HUDEP-2 (cell line): ENCODE measurements around the gene C10orf143.
A peak's percentile ranks its signal among the peaks of the same experiment; 100 is the strongest.

Experiments used
- DNase-seq, 76 experiments: peaks; one replicate each; lab custom pipeline; 2025; ENCODE audit not compliant: unreplicated experiment in 76 of 76; lab: John Stamatoyannopoulos, UW

Gene C10orf143

GRCh38 chr10:130061760-130062159 is 48.9 kb downstream of the C10orf143 start:
- no peak for DNase-seq

- no peak for DNase-seq
Observed at GRCh38 chr10:130054021-130054420, 56.6 kb downstream of the C10orf143 start.

GRCh38 chr10:130053561-130053960 is 57.1 kb downstream of the C10orf143 start:
- no peak for DNase-seq

GRCh38 chr10:130052193-130052592 is 58.4 kb downstream of the C10orf143 start:
- DNase-seq: no peak

- no peak for DNase-seq
Observed at GRCh38 chr10:130050721-130051120, 59.9 kb downstream of the C10orf143 start.

GRCh38 chr10:130049987-130050386 is 60.6 kb downstream of the C10orf143 start:
- no peak for DNase-seq

- DNase-seq: no peak
Observed at GRCh38 chr10:130049244-130049643, 61.4 kb downstream of the C10orf143 start.

- DNase-seq: no peak
Observed at GRCh38 chr10:130048081-130048480, 62.5 kb downstream of the C10orf143 start.

- DNase-seq: no peak
Observed at GRCh38 chr10:130047336-130047735, 63.3 kb downstream of the C10orf143 start.

GRCh38 chr10:130046591-130046990 is 64.0 kb downstream of the C10orf143 start:
- DNase-seq: no peak

- no peak for DNase-seq
Observed at GRCh38 chr10:130045801-130046321, 64.8 kb downstream of the C10orf143 start.

- peak in 4 of 76 experiments; percentile 1 to 3 (median 2) for DNase-seq
Observed at GRCh38 chr10:130045091-130045652, 65.5 kb downstream of the C10orf143 start.

GRCh38 chr10:130044067-130045061 is 66.3 kb downstream of the C10orf143 start:
- DNase-seq: no peak

- no peak for DNase-seq
Observed at GRCh38 chr10:130043491-130043890, 67.1 kb downstream of the C10orf143 start.

- DNase-seq: no peak
Observed at GRCh38 chr10:130042381-130042780, 68.2 kb downstream of the C10orf143 start.

GRCh38 chr10:130041451-130042371 is 68.9 kb downstream of the C10orf143 start:
- DNase-seq: no peak

GRCh38 chr10:130040817-130041330 is 69.8 kb downstream of the C10orf143 start:
- no peak for DNase-seq

GRCh38 chr10:130040351-130040750 is 70.3 kb downstream of the C10orf143 start:
- no peak for DNase-seq

GRCh38 chr10:130039141-130039540 is 71.5 kb downstream of the C10orf143 start:
- no peak for DNase-seq

- DNase-seq: no peak
Observed at GRCh38 chr10:130038611-130039109, 72.0 kb downstream of the C10orf143 start.
